Measurements from ENCODE around the gene POLR1C. TPM values are rescaled to one million over a fixed set of nuclear protein-coding genes. Genes with fewer than 3 reads are reported as not detected.
"Not testable (repeated sequence)": the region's sequence is repeated elsewhere in the genome, so short reads cannot be mapped to it uniquely, and the experiment has no call there.

Gene POLR1C
- 25.5 and 38.2 TPM in 2 replicates for total RNA-seq

- peak within 1 kb of the TSS; percentile 88 for H3K4me3 ChIP-seq (ENCODE audit: low read depth, low read length)
- DNase-seq (ENCODE audit: low read depth): peak; percentile 88
- no peak for FAIRE-seq
- H3K27me3 ChIP-seq (ENCODE audit: control insufficient read depth, insufficient read depth, low read length): no peaks in the 10 kb centered on the region
- TF ChIP-seq CTCF (IDR thresholded peaks at IDR 0.05; ENCODE audit: insufficient read depth, low read length, severe bottlenecking): no peak
- H3K36me3 ChIP-seq (ENCODE audit: control insufficient read depth, insufficient read depth, low read length): peaks cover 40% of the 10 kb centered on the region
Observed at GRCh38 chr6:43516697-43517504, at the start of gene POLR1C, which contains the start of gene YIPF3. Gene POLR1C (plus strand): TSS chr6:43517089. CDS start chr6:43517110, 21 bp downstream. Gene YIPF3 (minus strand): TSS chr6:43516926. CDS start chr6:43516807, 119 bp downstream.

- not testable (repeated sequence) for H3K4me3 ChIP-seq (ENCODE audit: low read depth, low read length); DNase-seq (ENCODE audit: low read depth); H3K36me3 ChIP-seq (ENCODE audit: control insufficient read depth, insufficient read depth, low read length); FAIRE-seq; H3K27me3 ChIP-seq (ENCODE audit: control insufficient read depth, insufficient read depth, low read length)
Observed at GRCh38 chr6:43467265-43467664, 49.6 kb upstream of the POLR1C start.

- Histone ChIP-seq H3K36me3 (ENCODE audit: control insufficient read depth, insufficient read depth, low read length) (no peaks in the 10 kb centered on the region), H3K4me3 (ENCODE audit: low read depth, low read length) (no peak overlapping the region), H3K27me3 (ENCODE audit: control insufficient read depth, insufficient read depth, low read length) (no peaks in the 10 kb centered on the region)
- FAIRE-seq (no peak), DNase-seq (ENCODE audit: low read depth) (no peak)
- TF ChIP-seq CTCF (IDR thresholded peaks at IDR 0.05; ENCODE audit: insufficient read depth, low read length, severe bottlenecking): no peak
Observed at GRCh38 chr6:43467752-43468151, 49.1 kb upstream of the POLR1C start.

- H3K27me3 ChIP-seq (ENCODE audit: control insufficient read depth, insufficient read depth, low read length): no peaks in the 10 kb centered on the region
- FAIRE-seq: no peak
- H3K36me3 ChIP-seq (ENCODE audit: control insufficient read depth, insufficient read depth, low read length): no peaks in the 10 kb centered on the region
- DNase-seq (ENCODE audit: low read depth): no peak
- H3K4me3 ChIP-seq (ENCODE audit: low read depth, low read length): no peak overlapping the region
- no peak for TF ChIP-seq CTCF (IDR thresholded peaks at IDR 0.05; ENCODE audit: insufficient read depth, low read length, severe bottlenecking)
Observed at GRCh38 chr6:43468240-43468639, 48.6 kb upstream of the POLR1C start.

GRCh38 chr6:43468748-43469681 lies 47.9 kb upstream of the POLR1C start:
- no peak overlapping the region for H3K4me3 ChIP-seq (ENCODE audit: low read depth, low read length)
- H3K27me3 ChIP-seq (ENCODE audit: control insufficient read depth, insufficient read depth, low read length): no peaks in the 10 kb centered on the region
- DNase-seq (ENCODE audit: low read depth): no peak
- H3K36me3 ChIP-seq (ENCODE audit: control insufficient read depth, insufficient read depth, low read length): no peaks in the 10 kb centered on the region
- TF ChIP-seq CTCF (IDR thresholded peaks at IDR 0.05; ENCODE audit: insufficient read depth, low read length, severe bottlenecking): no peak
- peak; percentile 60 for FAIRE-seq

GRCh38 chr6:43469947-43470346 lies 46.9 kb upstream of the POLR1C start:
- H3K27me3 ChIP-seq (ENCODE audit: control insufficient read depth, insufficient read depth, low read length): no peaks in the 10 kb centered on the region
- no peak for DNase-seq (ENCODE audit: low read depth)
- no peak for FAIRE-seq
- no peaks in the 10 kb centered on the region for H3K36me3 ChIP-seq (ENCODE audit: control insufficient read depth, insufficient read depth, low read length)
- no peak for TF ChIP-seq CTCF (IDR thresholded peaks at IDR 0.05; ENCODE audit: insufficient read depth, low read length, severe bottlenecking)
- H3K4me3 ChIP-seq (ENCODE audit: low read depth, low read length): no peak overlapping the region

Measured in bronchial epithelial cell (primary cell).